GM04503 (cell line): ENCODE results near the gene BRAF.
A peak's percentile ranks its signal among the peaks of the same experiment; 100 is the strongest.
"Not testable (repeated sequence)": the region's sequence is repeated elsewhere in the genome, so short reads cannot be mapped to it uniquely, and the experiment has no call there.

Source experiments
- DNase-seq: peaks from one replicate; pipeline ENCODE4 v3.0.0-alpha.2; 2012; ENCODE audit warnings: low read depth

The BRAF gene

DNA sequence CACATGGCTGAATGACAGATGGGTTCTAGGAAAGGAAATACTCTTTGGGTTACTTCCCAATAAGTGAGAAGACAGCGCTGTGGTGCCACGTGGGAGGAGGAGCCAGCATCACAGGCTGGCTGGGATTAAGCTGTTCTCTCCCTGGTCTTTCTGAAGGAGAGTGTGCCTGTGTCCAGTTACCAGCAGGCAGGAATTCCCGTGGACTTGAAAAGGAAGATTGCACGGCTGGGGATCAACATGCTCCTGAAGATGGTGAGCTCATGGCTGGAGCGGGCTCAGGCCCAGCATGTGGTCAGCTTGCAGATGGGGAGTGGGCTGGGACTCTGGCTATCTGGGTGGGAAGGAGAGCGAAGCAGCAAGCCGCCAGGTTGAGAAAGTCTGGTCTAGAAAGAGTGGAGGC lies 243.8 kb downstream of the BRAF start:
- no peak for DNase-seq

DNA sequence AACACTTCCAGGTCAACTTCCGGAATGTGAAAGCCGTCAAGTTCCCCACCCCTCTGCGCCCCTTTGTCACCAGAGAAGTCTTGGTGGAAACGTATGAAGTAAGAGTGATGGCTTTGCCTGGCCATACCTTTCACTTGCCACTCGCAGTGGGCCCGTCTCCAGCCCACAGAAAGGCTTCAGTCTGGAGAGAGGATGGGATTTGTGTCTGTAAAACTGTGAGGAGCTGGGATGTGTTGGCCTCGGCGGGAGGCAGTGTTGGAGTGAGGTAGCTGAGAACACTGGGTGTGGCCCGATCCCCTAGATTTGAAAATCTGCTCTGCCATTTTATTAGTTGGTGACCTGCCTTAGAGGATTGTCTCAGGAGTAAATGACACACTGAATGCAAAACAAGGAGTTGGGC lies 245.5 kb downstream of the BRAF start:
- no peak for DNase-seq

- no peak for DNase-seq
Observed at GRCh38 chr7:140678816-140679130, 246.0 kb downstream of the BRAF start.

DNA sequence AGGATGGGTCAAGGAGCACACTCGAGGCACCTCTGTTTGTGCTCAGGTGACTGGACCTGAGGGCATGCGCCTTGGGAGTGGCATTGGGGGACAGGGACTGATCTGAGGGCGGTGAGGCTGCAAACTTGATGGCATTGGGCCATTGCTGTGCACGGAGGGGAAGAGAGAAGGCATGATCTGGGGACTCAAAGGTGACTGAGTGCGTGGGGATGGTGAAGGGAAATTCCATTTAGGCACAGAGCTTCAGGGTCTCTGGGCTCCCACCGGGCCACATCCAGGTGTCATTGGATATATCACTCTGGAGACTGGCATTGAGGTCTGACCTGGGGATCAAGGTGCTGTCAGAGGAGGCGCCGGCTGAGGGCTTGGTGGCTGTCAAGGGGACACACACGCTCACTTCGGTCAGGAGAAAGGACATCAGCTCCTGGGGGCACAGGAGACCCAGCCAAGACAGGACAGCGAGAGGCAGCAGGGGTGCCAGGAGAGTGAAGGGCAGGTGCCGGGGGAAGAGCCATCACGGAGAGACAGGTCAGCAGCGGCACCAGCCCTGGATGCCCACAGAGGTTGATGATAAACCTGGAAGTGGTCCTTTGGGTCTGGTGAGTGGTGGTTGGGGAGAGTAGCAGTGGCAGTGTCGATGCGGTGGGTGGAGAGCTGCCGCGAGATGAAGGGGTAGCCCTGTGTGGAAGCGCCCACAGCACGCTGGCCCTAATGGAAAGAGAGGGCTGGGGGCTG lies 246.5 kb downstream of the BRAF start:
- DNase-seq, result no peak

GRCh38 chr7:140677496-140677895 lies 247.2 kb downstream of the BRAF start:
- no peak for DNase-seq

DNA sequence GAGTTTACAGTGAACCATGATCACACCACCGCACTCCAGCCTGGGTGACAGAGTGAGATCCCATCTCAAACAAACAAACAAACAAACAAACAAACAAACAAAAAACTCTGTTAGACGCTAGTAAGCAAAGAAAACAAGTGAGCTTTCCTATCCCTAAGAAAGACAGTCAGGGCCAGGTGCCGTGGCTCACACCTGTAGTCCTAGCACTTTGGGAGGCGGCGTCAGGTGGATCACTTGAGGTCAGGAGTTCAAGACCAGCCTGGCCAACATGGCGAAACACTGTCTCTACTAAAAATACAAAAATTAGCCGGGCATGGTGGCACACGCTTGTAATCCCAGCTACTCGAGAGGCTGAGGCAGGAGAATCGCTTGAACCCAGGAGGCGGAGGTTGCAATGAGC lies 247.8 kb downstream of the BRAF start:
- not testable (repeated sequence) for DNase-seq

- DNase-seq, result no peak
Observed at GRCh38 chr7:140676306-140676705, 248.4 kb downstream of the BRAF start.

- no peak for DNase-seq
Observed at GRCh38 chr7:140675726-140676125, 249.0 kb downstream of the BRAF start.

GRCh38 chr7:140674899-140675701 lies 249.6 kb downstream of the BRAF start:
- DNase-seq, result peak; percentile 53

GRCh38 chr7:140674356-140674800 lies 250.4 kb downstream of the BRAF start:
- no peak for DNase-seq

DNA sequence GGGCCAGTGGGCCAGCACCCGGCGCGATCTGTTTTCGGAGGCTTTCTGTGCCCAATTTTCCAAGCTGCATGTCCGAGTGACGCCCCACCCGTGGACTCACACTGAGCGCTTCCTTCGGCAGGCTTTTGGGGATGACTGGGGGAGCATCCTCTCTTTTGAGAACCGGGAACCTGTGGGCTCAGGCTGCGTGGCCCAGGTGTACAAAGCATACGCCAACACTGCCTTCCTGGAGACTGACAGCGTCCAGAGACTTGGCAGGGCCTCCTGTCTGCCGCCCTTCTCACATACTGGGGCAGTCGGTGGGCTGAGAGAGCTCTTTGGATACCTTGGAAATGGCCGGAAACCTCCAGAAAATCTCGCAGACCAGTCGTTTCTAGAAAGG lies 251.0 kb downstream of the BRAF start:
- no peak for DNase-seq

DNA sequence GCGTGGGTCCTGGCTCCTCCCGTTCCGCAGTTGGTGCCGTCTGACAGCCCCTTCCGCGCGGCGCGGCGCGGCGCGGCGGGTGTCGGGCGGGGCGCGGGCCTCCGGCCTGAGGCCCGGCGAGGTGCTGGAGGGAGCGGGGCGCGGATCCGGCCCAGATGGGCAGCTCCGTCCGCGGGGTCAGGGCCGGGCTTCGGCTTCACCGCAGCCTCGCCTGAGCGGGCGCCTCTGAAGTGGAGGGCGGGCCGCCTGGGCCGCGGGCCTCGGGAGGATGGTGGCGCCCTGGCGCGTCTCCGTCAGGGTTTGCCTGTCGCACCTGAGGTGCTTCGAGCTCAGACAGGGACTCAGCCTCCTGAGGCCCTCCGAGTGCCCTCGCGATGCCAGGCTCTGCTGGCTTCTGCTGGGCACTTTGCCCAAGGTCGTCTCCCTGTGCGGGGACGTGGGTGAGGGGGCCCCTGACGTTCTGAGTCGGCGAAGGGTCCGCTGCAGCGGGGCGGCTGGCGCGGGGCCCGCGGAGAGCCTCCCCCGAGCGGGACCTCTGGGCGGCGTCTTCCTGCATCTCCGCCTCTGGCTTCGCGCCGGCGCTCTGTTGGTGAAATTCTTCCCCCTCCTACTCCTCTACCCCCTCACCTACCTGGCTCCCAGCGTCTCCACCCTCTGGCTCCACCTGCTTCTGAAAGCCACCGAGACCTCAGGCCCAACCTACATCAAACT lies 251.5 kb downstream of the BRAF start:
- no peak for DNase-seq

GRCh38 chr7:140672382-140673062 lies 252.2 kb downstream of the BRAF start, which contains the start of gene ADCK2:
Gene ADCK2, plus strand, starts transcription at chr7:140672945. Its CDS starts 386 bp downstream, at chr7:140673331.
- no peak for DNase-seq

DNA sequence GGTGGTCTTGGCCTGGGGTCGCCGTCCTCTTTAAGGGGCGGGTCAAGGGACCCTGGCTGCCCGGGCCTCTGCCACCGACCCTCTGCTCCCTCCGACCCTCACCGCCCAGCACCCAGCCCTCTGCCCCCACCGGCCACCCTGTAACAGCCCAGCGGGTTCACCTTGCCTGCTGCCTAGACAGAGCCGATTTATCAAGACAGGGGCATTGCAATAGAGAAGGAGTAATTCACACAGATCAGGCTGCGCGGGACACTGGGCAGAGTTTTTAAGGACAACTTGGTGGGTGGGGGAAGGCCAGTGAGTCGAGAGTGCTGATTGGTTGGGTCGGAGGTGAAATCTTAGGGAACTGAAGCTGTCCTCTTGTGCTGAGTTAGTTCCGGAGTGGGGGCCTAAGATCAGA lies 252.8 kb downstream of the BRAF start:
- DNase-seq, result no peak

GRCh38 chr7:140670343-140670935 lies 254.3 kb downstream of the BRAF start:
- no peak for DNase-seq

- not testable (repeated sequence) for DNase-seq
Observed at GRCh38 chr7:140669862-140670261, 254.9 kb downstream of the BRAF start.

DNA sequence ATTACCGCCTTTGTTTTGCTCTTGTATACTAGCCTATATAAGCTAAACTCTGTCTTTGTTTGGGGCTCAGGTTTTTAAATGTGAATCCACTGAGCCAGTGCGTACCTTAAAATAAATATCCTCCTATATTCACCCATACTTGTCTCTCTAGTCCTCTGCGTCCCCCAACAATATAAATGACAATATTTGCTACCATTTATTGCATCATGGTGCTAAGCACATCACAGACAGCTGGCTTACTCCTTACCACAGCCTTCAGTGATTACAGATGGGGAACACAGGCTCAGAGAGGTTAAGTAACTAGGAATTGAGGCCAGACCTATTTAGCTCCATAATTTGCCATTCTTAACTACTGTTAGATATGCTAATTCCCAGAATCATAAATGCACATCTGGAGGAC lies 255.4 kb downstream of the BRAF start:
- DNase-seq, result no peak
